KMS-11 (cell line): ENCODE data around the gene KRT7.

Source experiments
- H2AFZ ChIP-seq: fragments of 200-600 bp; sonication (generic); 2 replicates; pipeline ENCODE4 v1.6.1; 2016; ENCODE audit warnings: antibody characterized with exemption, mixed run types, low read depth
- H3K27ac ChIP-seq: fragments of 200-600 bp; sonication (generic); 2 replicates; pipeline ENCODE4 v1.6.1; 2016; ENCODE audit warnings: mild to moderate bottlenecking, mixed run types
- H3K27me3 ChIP-seq: fragments of 200-600 bp; sonication (generic); 2 replicates; pipeline ENCODE4 v1.6.1; 2017; ENCODE audit warnings: mild to moderate bottlenecking, low read depth, mixed run types, moderate library complexity; ENCODE audit not compliant: insufficient read depth
- H3K36me3 ChIP-seq: fragments of 200-600 bp; sonication (generic); 2 replicates; pipeline ENCODE4 v1.6.1; 2017; ENCODE audit warnings: mild to moderate bottlenecking, mixed run types; ENCODE audit not compliant: insufficient read depth
- H3K4me1 ChIP-seq: fragments of 200-600 bp; sonication (generic); 2 replicates; pipeline ENCODE4 v1.6.1; 2016; ENCODE audit warnings: mild to moderate bottlenecking, low read depth, mixed run types; ENCODE audit not compliant: poor library complexity, severe bottlenecking
- H3K4me2 ChIP-seq: fragments of 200-600 bp; sonication (generic); 2 replicates; pipeline ENCODE4 v1.7.0; 2016; ENCODE audit warnings: mild to moderate bottlenecking, mixed run types
- H3K4me3 ChIP-seq: fragments of 200-600 bp; sonication (generic); IDR thresholded peaks from 2 replicates; pipeline ENCODE4 v1.6.1; 2017; ENCODE audit warnings: low read depth, low read length, mixed read lengths; ENCODE audit not compliant: insufficient read depth
- H3K79me2 ChIP-seq: fragments of 200-600 bp; sonication (generic); 2 replicates; pipeline ENCODE4 v1.6.1; 2016; ENCODE audit warnings: low read depth, mixed run types; ENCODE audit not compliant: insufficient read depth
- H3K9ac ChIP-seq: fragments of 200-600 bp; sonication (generic); 2 replicates; pipeline ENCODE4 v1.6.1; 2016; ENCODE audit warnings: mild to moderate bottlenecking, mixed run types
- H4K20me1 ChIP-seq: fragments of 200-600 bp; sonication (generic); 2 replicates; pipeline ENCODE4 v1.6.1; 2016; ENCODE audit warnings: mild to moderate bottlenecking, mixed run types; ENCODE audit not compliant: insufficient read depth
- CTCF ChIP-seq: fragments of 200-600 bp; sonication (generic); conservative IDR thresholded peaks from 2 replicates; pipeline ENCODE4 v1.6.1; 2017; ENCODE audit warnings: low read depth, mild to moderate bottlenecking, antibody characterized with exemption, low read length, moderate library complexity, mixed read lengths

The KRT7 gene

GRCh38 chr12:52228366-52228765 is 4.7 kb upstream of the KRT7 start:
- H2AFZ ChIP-seq = no peak overlapping the region
- no peak overlapping the region for H3K4me3 ChIP-seq
- no peaks in the 10 kb centered on the region for H4K20me1 ChIP-seq
- H3K4me2 ChIP-seq = no peak overlapping the region
- H3K36me3 ChIP-seq = no peaks in the 10 kb centered on the region
- H3K27me3 ChIP-seq = peaks cover 5% of the 10 kb centered on the region; the same call in 1 of the 2 replicates
- no peaks in the 10 kb centered on the region for H3K4me1 ChIP-seq
- H3K27ac ChIP-seq = no peak overlapping the region
- H3K9ac ChIP-seq = no peak overlapping the region
- H3K79me2 ChIP-seq = no peaks in the 10 kb centered on the region
- TF ChIP-seq CTCF = no peak

DNA sequence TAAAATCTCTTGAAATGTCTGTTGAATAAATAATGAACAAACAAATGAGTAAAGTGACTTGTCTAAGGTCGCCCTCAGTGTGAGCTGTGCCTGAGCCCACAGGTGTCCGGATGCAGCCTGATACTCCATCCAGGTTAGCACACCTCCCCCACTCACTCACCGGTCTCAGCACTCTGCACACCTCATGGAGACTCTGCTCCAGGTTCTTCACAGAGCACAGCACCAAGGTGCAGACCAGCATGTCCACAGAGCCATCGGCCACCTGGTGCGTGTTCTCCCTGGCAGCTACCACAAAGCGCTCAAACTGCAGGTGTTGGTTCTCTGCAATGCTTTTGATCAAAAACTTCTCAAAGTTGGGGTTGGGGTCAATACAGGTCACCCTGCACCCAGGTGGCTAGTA is 4.1 kb upstream of the KRT7 start:
- H3K4me1 ChIP-seq = no peaks in the 10 kb centered on the region

DNA sequence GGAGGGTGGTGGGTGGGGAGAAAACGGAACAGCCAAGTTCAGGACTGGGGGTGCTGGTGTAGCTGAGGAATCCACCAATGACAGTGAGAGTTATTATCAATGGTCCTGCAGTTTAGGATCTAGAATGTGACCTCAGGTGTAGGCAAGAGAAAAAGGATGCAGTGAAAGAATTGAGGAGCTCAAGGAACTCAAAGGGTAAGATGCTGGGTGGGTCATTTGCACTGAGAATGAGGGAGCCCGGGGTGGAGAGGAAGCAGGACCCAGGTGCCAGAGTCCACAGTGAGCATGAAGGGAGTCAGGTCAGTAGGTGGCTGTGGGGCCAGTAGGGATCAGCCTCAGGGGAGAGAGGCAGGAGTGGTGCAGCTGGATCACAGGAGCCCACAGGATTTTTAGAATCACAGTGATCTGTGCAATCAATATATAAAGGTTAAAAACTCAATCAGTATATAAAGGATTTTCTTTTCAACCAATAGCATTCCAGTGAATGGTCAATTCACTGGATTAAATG is 3.2 kb upstream of the KRT7 start:
- Histone ChIP-seq H3K4me2 (no peak overlapping the region), H3K36me3 (no peaks in the 10 kb centered on the region), H3K27me3 (peaks cover 5% of the 10 kb centered on the region; the same call in 1 of the 2 replicates), H3K79me2 (no peaks in the 10 kb centered on the region), H3K27ac (no peak overlapping the region), H4K20me1 (no peaks in the 10 kb centered on the region), H3K9ac (no peak overlapping the region), H3K4me3 (no peak overlapping the region), H2AFZ (no peak overlapping the region), H3K4me1 (no peaks in the 10 kb centered on the region)
- no peak for TF ChIP-seq CTCF

More for the DNA sequence above, 4.1 kb upstream of the KRT7 start:
- no peak overlapping the region for H3K4me3 ChIP-seq
- H3K36me3 ChIP-seq = no peaks in the 10 kb centered on the region
- no peak overlapping the region for H3K4me2 ChIP-seq
- H4K20me1 ChIP-seq = no peaks in the 10 kb centered on the region
- H3K79me2 ChIP-seq = no peaks in the 10 kb centered on the region
- TF ChIP-seq CTCF = no peak
- H3K9ac ChIP-seq = no peak overlapping the region
- H2AFZ ChIP-seq = no peak overlapping the region
- peaks cover 5% of the 10 kb centered on the region; the same call in 1 of the 2 replicates for H3K27me3 ChIP-seq
- no peak overlapping the region for H3K27ac ChIP-seq

DNA sequence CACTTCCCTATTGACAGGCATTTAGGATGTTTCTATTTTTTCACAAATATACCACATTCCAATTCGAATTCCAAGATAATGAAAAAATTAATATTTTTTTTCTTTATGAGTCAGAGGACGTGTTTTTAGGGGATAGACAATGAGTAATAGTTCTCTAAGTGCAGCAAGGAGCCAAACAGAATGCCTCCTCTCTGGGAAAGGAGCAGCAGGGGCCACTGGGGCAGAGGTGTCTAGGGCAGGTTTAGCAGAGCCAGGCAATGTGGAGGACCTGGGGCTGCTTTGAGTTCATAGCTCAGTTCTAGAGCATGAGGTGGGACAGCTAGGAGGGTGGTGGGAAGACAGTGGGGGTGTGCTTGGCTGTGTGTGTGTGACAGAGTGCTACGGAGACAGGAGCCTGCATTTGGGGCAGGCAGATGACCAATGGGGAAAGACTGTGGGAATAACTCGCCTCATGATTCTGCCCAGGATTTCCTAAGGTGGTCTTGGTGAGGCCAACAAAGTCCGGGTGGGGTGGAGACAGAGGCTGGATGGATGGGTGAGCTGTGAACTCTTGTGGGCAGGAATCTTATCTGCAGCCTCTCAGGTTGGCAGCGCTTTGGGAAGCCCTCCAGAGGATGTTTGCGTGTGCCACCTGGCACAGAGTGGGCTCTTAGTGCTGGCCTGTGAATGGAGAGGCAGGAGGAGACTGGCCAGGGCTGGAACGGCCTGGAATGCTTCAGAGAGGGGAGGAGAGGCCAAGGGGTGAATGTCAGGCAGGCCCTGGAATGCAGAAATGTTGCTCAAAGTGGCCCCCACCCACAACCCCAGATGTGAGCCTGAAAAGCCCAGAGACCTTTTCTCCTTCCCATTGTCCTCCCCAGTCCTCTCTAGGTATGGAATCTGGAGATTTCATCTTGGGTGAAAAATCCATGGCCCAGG is 2.4 kb upstream of the KRT7 start:
- no peak for TF ChIP-seq CTCF
- no peak overlapping the region for H3K9ac ChIP-seq
- no peak overlapping the region for H3K4me3 ChIP-seq
- no peak overlapping the region for H2AFZ ChIP-seq
- peaks cover 5% of the 10 kb centered on the region; the same call in 1 of the 2 replicates for H3K27me3 ChIP-seq
- no peak overlapping the region for H3K27ac ChIP-seq
- no peaks in the 10 kb centered on the region for H3K4me1 ChIP-seq
- H3K36me3 ChIP-seq = no peaks in the 10 kb centered on the region
- H3K79me2 ChIP-seq = no peaks in the 10 kb centered on the region
- H3K4me2 ChIP-seq = no peak overlapping the region
- no peaks in the 10 kb centered on the region for H4K20me1 ChIP-seq
